Activated naive CD8-positive, alpha-beta T cell treated with anti-CD3 and anti-CD28 coated beads, Interleukin-2, amount 10 ng/mL, durations not matched to agents 7 days and 5 days (primary cell): ENCODE data around the gene C16orf54. TPM values are rescaled to one million over a fixed set of nuclear protein-coding genes. Genes with fewer than 3 reads are reported as not detected.
"Not testable (repeated sequence)": the region's sequence is repeated elsewhere in the genome, so short reads cannot be mapped to it uniquely, and the experiment has no call there.

ENCODE experiments used
- ATAC-seq: fragments of 150-1000 bp; cut with Tn5 transposase; one replicate; pipeline ENCODE4 v1.10.0; 2021; ENCODE audit warnings: low read depth, moderate library complexity
- POLR2A ChIA-PET: fragments of 350-600 bp; sonication (Branson Sonifier 250); formaldehyde crosslinking; loops from one replicate; lab custom pipeline; 2021; ENCODE audit warnings: antibody characterized with exemption; lab: Charles Lee
- DNase-seq: peaks from one replicate; pipeline ENCODE4 v3.0.0; 2021
- H3K27ac Mint-ChIP-seq: one replicate; pipeline ENCODE4 v1.8.0; 2022; ENCODE audit warnings: mild to moderate bottlenecking, mixed read lengths
- H3K27me3 Mint-ChIP-seq: one replicate; pipeline ENCODE4 v1.8.0; 2022; ENCODE audit warnings: mild to moderate bottlenecking, moderate library complexity, mixed read lengths
- H3K36me3 Mint-ChIP-seq: one replicate; pipeline ENCODE4 v1.8.0; 2021; ENCODE audit warnings: mild to moderate bottlenecking, mixed read lengths
- H3K4me1 Mint-ChIP-seq: one replicate; pipeline ENCODE4 v1.8.0; 2021; ENCODE audit warnings: mixed read lengths
- H3K4me3 Mint-ChIP-seq: one replicate; pipeline ENCODE4 v1.8.0; 2022; ENCODE audit warnings: mild to moderate bottlenecking, moderate library complexity, mixed read lengths
- H3K9me3 Mint-ChIP-seq: one replicate; pipeline ENCODE4 v1.8.0; 2021; ENCODE audit warnings: mixed read lengths
- total RNA-seq, 2 experiments: library from RNA; stranded (reverse); gene quantifications; one replicate each; pipeline ENCODE4 v1.2.3, GENCODE V29; 2021

C16orf54 gene
- total RNA-seq, 2 experiments from 2014 or later = 84.2 to 88.0 TPM

DNA sequence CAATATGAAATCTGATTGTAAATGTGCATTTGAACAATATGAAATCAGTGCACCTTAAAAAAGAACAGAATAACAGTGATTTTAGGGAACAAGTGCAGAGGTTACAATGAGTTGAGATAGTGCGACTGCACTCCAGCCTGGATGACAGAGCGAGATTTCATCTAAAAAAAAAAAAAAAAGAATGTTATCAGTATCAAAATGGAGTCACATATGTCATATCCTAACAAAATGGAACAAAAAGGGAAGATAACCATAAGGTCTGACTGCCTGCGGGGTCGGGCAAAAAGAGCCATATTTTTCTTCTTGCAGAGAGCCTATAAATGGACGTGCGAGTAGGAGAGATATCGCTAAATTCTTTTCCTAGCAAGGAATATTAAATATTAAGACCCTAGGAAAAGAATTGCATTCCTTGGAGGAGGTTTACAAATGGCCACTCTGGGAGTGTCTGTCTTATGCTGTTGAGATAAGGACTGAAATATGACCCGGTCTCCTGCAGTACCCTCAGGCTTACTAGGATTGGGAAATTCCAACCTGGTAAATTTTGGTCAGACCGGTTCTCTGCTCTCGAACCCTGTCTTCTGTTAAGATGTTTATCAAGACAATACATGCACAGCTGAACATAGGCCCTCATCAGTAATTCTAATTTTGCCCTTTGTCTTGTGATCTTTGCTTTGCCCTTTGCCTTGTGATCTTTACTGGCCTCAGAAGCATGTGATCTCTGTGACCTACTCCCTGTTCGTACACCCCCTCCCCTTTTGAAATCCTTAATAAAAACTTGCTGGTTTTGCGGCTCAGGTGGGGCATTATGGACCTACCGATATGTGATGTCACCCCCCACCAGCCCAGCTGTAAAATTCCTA, 37.5 kb upstream of the C16orf54 start:
- H3K27me3 Mint-ChIP-seq, POLR2A ChIA-PET, H3K27ac Mint-ChIP-seq, H3K36me3 Mint-ChIP-seq, H3K9me3 Mint-ChIP-seq, ATAC-seq, DNase-seq, H3K4me3 Mint-ChIP-seq: not testable (repeated sequence)
- H3K4me1 Mint-ChIP-seq = peaks cover 17% of the 10 kb centered on the region

DNA sequence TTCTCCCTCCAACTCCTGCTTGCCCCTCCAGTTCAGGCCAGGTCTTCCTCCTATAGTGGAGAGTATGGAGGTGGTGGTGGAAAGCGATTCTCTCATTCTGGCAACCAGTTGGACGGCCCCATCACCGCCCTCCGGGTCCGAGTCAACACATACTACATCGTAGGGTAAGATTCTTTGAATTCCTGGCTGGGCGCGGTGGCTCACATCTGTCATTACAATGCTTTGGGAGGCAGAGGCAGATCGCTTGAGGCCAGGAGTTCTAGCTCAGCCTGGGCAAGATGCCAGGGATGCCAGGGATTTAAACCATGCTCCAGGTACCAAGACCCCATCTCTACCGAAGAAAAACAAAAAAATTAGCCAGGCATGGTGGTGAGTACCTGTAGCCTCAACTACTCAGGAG, 33.7 kb upstream of the C16orf54 start:
- H3K4me3 Mint-ChIP-seq = no peak overlapping the region
- H3K27ac Mint-ChIP-seq = no peak overlapping the region
- H3K36me3 Mint-ChIP-seq = no peaks in the 10 kb centered on the region
- POLR2A ChIA-PET = no interaction called here
- no peak for ATAC-seq
- no peaks in the 10 kb centered on the region for H3K9me3 Mint-ChIP-seq
- H3K27me3 Mint-ChIP-seq = peaks cover 6% of the 10 kb centered on the region
- DNase-seq = no peak
- H3K4me1 Mint-ChIP-seq = peaks cover 11% of the 10 kb centered on the region

DNA sequence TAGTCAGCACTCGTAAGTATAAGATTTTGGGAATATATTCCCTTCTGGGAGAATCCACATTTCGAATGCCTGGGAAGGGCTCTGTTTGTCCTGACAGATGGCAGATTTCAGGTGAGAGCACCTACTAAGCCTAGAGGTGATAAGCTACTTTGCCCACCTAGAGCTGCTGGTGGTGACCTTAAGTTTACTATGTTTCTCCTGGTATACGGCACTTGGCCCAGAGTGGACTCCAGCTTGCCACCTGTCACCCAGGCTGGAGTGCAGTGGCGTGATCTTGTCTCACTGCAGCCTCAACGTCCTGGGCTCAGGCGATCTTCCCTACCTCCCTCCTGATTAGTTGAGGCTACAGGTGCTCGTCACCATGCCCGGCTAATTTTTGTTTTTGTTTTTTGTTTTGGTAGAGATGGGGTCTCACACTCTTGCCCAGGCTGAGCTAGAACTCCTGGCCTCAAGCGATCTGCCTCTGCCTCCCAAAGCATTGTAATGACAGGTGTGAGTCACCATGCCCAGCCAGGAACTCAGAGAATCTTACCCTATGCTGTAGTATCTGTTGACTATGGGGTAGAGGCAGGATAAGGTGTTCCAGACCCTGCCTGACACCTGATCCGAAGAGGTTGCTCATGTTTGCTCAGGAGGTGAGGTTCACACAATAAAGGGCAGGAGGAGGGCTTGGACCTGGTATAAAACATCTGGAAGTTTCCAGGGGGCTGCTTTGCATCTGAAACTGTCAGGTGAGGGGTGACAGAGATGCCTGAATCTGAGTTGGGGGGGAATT, 32.0 kb upstream of the C16orf54 start, which contains the start of gene ZG16:
Gene ZG16 (plus strand): TSS at position 681 of the 775 bp plus-strand sequence. CDS start 1,011 bp downstream, outside the sequence.
- Mint-ChIP-seq H3K27ac (peak within 1 kb of the TSS; percentile 12), H3K27me3 (peaks cover 6% of the 10 kb centered on the region), H3K36me3 (no peaks in the 10 kb centered on the region), H3K4me1 (peaks cover 5% of the 10 kb centered on the region), H3K9me3 (no peaks in the 10 kb centered on the region), H3K4me3 (no peak within 1 kb of the TSS)
- POLR2A ChIA-PET = no interaction called here
- DNase-seq (no peak), ATAC-seq (no peak)

DNA sequence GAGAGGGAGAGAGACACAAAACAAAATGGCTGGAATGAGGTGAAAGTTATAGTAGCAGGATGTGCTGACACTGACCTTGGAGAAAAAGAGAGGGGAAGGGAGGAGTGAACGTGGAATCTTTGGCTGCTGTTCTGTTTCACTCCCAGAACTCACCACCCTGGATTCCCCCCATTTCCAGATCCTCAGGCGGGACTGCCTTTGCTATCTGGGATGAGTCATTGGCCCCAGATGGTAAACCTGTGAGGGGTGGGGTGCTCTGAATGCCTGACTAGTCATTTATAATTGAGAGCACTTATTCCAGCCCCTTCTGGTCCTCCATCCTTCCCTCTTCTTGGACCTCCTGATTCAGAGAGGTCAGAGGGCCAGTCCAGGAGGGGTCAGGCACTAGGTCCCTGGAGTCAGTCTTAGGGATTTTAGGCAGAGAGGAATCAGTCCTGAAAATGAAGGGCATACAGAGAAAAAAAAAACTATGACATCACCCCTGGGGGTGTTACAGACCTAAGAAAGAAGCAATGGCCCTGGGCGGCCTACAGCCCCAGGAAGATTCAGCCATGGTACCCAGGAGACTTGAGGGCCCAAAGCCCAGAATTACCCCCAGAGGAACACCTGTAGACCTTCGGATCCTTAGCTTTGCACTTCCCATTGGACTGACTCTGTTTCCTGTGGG, 30.1 kb upstream of the C16orf54 start:
- H3K9me3 Mint-ChIP-seq = no peaks in the 10 kb centered on the region
- H3K36me3 Mint-ChIP-seq = no peaks in the 10 kb centered on the region
- H3K27me3 Mint-ChIP-seq = peaks cover 6% of the 10 kb centered on the region
- POLR2A ChIA-PET = no interaction called here
- H3K4me3 Mint-ChIP-seq = no peak overlapping the region
- ATAC-seq (no peak), DNase-seq (no peak)
- peaks cover 2% of the 10 kb centered on the region for H3K4me1 Mint-ChIP-seq
- no peak overlapping the region for H3K27ac Mint-ChIP-seq

DNA sequence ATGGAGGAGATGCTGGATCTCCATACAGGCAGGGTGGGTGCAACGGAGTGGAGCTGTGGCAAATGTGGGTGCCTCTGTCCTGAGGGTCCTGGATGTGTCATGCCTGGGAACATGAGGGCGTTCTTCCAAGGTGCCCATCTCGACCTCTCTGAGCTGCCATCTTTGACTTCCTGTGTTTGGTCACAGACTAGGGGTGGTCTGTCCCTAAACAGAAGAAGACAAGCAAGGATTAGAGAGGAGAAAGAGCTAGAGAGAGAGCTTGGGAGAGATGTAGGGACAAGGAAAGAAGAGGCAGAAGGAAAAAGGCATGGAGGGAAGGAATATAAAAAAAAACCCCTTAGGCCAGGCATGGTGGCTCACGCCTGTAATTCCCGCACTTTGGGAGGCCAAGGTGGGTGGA, 28.9 kb upstream of the C16orf54 start:
- H3K36me3 Mint-ChIP-seq = no peaks in the 10 kb centered on the region
- POLR2A ChIA-PET = interaction anchor here (1.0 kb wide), 1 partner anchor 15 kb away, joined by 3 read pairs; the partner anchor contains the start of gene KIF22
- DNase-seq (no peak), ATAC-seq (no peak)
- H3K4me1 Mint-ChIP-seq = peaks cover 5% of the 10 kb centered on the region
- H3K27me3 Mint-ChIP-seq = peaks cover 6% of the 10 kb centered on the region
- no peak overlapping the region for H3K27ac Mint-ChIP-seq
- no peaks in the 10 kb centered on the region for H3K9me3 Mint-ChIP-seq
- H3K4me3 Mint-ChIP-seq = no peak overlapping the region

DNA sequence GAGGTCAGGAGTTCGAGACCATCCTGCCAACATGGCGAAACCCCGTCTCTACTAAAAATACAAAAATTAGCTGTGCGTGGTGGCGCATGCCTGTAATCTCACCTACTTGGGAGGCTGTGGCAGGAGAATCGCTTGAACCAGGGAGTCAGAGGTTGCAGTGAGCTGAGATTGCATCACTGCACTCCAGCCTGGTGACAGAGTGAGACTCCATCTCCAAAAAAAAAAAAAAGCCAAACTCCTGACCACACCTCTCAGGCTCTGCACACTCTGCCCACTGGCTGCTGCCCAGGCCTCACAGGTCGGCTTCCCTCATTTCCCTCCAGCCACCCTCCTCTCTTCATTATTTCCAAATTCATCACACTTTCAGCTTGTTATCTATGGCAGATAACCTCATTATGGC, 26.5 kb upstream of the C16orf54 start:
- H3K4me1 Mint-ChIP-seq, H3K27ac Mint-ChIP-seq, H3K27me3 Mint-ChIP-seq, H3K36me3 Mint-ChIP-seq, H3K9me3 Mint-ChIP-seq, H3K4me3 Mint-ChIP-seq, DNase-seq, ATAC-seq: not testable (repeated sequence)
- POLR2A ChIA-PET = interaction anchor here (0.6 kb wide), 1 partner anchor 55 kb away, joined by 4 read pairs; no protein-coding TSS in a partner anchor

DNA sequence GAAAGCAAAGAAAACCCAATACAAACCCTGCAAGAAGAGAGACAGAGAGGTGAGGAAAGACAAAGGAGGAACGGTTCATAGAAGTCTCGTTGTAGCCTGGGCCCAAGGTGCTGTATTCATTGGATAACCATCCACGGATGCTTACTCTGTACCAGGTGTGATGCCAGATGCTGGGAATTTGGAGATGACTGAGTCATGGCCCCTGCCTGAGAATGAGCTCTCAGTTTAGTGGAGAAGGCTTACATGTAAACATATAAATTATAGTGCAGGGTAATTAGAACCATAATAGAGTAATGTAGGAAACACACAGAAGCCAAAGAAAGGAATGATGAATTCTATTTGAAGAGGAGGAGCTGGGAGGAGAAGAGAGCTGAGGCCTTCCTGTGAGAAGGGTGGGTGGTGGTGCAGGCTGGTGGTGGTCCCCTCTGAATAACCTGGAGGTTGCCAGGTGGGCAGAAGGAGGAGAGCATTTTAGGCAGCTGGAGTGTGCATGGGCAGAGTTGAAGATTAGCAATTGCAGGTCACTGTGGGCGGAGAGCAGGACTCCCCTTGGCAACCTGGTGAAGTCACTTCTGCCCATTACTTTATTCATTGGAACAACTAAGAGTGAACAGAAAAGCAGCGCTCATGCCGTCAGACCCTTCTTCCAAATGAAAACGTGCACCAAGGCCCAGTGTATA, 24.6 kb upstream of the C16orf54 start:
- no peak overlapping the region for H3K27ac Mint-ChIP-seq
- POLR2A ChIA-PET = no interaction called here
- H3K4me1 Mint-ChIP-seq = peaks cover 4% of the 10 kb centered on the region
- H3K9me3 Mint-ChIP-seq = no peaks in the 10 kb centered on the region
- no peaks in the 10 kb centered on the region for H3K27me3 Mint-ChIP-seq
- H3K4me3 Mint-ChIP-seq = no peak overlapping the region
- no peak for ATAC-seq
- no peak for DNase-seq
- no peaks in the 10 kb centered on the region for H3K36me3 Mint-ChIP-seq

DNA sequence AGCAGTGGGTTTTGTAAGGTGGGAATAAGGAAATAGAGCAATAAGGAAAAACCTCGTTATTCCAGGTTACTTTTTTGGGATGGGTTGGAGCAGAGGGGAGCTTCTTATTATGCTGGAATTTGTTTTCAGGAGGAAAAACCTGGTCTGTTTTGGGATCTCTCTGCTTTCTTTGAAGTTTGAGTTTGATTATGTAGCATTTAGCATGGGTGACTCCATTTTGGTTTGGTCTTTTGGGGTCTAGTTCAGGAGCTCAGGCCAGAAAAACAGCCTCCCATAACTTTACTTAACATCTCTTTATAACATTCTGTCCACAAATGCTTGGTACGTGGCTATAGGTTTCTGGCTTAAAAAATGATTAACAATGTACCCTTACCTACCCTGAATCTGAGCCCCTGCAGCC, 23.7 kb upstream of the C16orf54 start:
- Mint-ChIP-seq H3K4me1 (peaks cover 4% of the 10 kb centered on the region), H3K9me3 (no peaks in the 10 kb centered on the region), H3K27ac (no peak overlapping the region), H3K27me3 (no peaks in the 10 kb centered on the region), H3K4me3 (no peak overlapping the region), H3K36me3 (no peaks in the 10 kb centered on the region)
- ATAC-seq = no peak
- no peak for DNase-seq
- POLR2A ChIA-PET = interaction anchor here (0.6 kb wide), 1 partner anchor 24 kb away, joined by 3 read pairs; the partner anchor contains the start of gene C16orf54

DNA sequence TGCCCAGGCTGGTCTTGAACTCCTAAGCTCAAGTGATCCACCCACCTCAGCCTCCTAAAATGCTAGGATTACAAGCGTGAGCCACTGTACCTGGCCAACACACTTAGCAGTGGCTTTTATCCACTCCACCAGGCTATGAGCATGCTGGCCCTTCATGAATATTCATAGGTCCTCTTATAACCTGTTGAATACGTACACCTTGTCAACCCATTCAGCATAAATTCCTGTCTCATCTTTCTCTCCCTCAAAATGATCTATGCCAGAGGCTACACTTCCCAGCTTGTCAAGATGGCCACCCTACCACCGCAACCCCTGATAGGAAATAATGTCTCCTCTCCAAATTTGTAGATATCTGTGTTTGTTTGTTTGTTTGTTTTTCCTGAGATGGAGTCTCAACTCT, 21.3 kb upstream of the C16orf54 start:
- peaks cover 4% of the 10 kb centered on the region for H3K4me1 Mint-ChIP-seq
- no peak for DNase-seq
- POLR2A ChIA-PET = interaction anchor here (0.7 kb wide), 1 partner anchor 21 kb away, joined by 4 read pairs; the partner anchor contains the start of gene C16orf54
- no peaks in the 10 kb centered on the region for H3K9me3 Mint-ChIP-seq
- no peak overlapping the region for H3K27ac Mint-ChIP-seq
- no peak overlapping the region for H3K4me3 Mint-ChIP-seq
- no peak for ATAC-seq
- no peaks in the 10 kb centered on the region for H3K27me3 Mint-ChIP-seq
- H3K36me3 Mint-ChIP-seq = no peaks in the 10 kb centered on the region

DNA sequence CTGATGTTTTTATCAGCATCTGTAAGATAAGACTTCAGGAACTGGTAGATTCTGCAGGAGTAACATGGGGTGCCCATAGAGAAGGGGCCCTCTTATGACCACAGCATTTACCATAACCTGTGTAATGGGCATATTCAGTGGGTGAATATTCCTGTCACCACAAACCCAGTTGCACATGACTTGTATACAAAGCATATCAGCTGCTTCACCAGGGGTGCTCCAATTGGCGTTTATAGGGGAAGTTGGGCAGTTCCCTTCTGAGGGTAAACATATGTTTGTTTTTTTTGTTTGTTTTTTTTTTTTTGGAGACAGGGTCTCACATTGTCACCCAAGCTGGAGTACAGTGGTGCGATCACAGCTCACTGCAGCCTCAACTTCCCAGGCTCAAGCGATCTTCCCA, 20.8 kb upstream of the C16orf54 start:
- DNase-seq (no peak), ATAC-seq (no peak)
- POLR2A ChIA-PET = interaction anchor here (0.7 kb wide), 1 partner anchor 21 kb away, joined by 4 read pairs; the partner anchor contains the start of gene C16orf54
- Mint-ChIP-seq H3K4me3 (no peak overlapping the region), H3K27ac (no peak overlapping the region), H3K36me3 (no peaks in the 10 kb centered on the region), H3K4me1 (peaks cover 4% of the 10 kb centered on the region), H3K27me3 (no peaks in the 10 kb centered on the region), H3K9me3 (no peaks in the 10 kb centered on the region)

DNA sequence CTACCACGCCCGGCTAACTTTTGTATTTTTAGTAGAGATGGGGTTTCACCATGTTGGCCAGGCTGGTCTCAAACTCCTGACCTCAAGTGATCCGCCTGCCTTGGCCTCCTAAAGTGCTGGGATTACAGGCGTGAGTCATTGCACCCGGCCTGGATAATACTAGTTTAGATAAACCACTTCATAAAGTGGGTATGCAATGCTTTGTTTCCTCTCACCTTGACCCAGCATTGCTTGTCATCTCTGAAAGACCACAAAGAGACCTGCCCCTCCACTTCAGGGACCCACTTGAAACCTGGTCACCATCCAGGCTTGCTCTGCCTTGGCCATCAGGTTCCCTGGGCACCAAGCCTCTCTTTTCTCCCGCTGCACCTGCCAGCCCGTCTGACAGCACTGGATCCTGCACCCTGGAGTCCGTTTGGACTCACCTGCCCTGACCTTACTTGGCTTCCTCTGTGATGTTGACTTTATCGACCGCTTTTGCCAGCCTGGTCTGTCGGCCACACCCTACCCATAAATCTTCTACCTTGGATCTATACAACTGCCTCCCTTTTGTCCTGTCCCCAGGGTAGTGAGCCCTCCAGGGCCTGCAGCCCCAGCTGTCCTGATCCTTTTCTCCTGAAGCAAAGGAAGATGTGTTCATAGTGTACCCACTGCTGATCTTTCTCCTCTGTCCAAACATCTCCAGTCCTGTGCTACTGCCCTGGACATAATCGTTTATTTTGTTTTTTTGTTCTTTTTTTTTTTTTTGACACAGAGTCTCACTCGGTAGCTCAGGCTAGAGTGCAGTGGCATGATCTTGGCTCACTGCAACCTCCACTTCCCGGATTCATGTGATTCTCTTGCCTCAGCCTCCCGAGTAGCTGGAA, 19.6 kb upstream of the C16orf54 start:
- DNase-seq (no peak), ATAC-seq (no peak)
- no peak overlapping the region for H3K4me3 Mint-ChIP-seq
- peaks cover under 1% of the 10 kb centered on the region for H3K4me1 Mint-ChIP-seq
- POLR2A ChIA-PET = no interaction called here
- no peaks in the 10 kb centered on the region for H3K27me3 Mint-ChIP-seq
- no peaks in the 10 kb centered on the region for H3K36me3 Mint-ChIP-seq
- no peak overlapping the region for H3K27ac Mint-ChIP-seq
- H3K9me3 Mint-ChIP-seq = no peaks in the 10 kb centered on the region

DNA sequence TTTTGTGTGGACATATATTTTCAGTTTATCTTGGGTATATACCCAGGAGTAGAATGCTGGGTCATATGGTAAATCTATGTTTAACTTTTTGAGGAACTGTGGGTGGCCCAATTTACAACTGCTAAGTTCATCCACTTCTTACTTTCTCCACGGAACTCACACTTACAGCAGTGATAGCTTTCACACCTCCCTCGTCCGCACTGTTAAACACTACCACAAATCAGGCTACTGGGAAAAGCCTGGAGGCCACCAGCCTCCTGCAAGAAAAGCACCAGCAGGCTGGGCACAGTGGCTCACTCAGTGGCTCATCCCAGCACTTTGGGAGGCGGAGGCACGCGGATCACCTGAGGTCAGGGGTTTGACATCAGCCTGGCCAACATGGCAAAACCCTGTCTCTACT, 17.5 kb upstream of the C16orf54 start:
- no peak for DNase-seq
- Mint-ChIP-seq H3K9me3 (no peaks in the 10 kb centered on the region), H3K36me3 (no peaks in the 10 kb centered on the region), H3K4me1 (peaks cover 2% of the 10 kb centered on the region), H3K27me3 (no peaks in the 10 kb centered on the region), H3K27ac (no peak overlapping the region), H3K4me3 (no peak overlapping the region)
- POLR2A ChIA-PET = no interaction called here
- no peak for ATAC-seq
